ENCODE results near the gene FSTL5.
"Not testable (repeated sequence)": the region's sequence is repeated elsewhere in the genome, so short reads cannot be mapped to it uniquely, and the experiment has no call there.

DNA sequence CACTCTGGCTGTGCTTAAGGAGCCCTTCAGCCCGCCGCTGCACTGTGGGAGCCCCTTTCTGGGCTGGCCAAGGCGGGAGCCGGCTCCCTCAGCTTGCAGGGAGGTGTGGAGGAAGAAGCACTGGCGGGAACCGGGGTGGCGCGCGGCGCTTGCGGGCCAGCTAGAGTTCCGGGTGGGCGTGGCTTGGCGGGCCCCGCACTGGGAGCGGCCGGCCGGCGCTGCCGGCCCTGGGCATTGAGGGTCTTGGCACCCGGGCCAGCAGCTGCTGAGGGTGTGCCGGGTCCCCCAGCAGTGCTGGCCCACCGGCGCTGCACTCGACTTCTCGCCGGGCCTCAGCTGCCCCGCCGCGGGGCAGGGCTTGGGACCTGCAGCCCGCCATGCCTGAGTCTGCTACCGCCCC lies 39.7 kb upstream of the FSTL5 start:
- TF ChIP-seq, protein P1, sequence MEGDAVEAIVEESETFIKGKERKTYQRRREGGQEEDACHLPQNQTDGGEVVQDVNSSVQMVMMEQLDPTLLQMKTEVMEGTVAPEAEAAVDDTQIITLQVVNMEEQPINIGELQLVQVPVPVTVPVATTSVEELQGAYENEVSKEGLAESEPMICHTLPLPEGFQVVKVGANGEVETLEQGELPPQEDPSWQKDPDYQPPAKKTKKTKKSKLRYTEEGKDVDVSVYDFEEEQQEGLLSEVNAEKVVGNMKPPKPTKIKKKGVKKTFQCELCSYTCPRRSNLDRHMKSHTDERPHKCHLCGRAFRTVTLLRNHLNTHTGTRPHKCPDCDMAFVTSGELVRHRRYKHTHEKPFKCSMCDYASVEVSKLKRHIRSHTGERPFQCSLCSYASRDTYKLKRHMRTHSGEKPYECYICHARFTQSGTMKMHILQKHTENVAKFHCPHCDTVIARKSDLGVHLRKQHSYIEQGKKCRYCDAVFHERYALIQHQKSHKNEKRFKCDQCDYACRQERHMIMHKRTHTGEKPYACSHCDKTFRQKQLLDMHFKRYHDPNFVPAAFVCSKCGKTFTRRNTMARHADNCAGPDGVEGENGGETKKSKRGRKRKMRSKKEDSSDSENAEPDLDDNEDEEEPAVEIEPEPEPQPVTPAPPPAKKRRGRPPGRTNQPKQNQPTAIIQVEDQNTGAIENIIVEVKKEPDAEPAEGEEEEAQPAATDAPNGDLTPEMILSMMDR (IDR thresholded peaks at IDR 0.05), result not testable (repeated sequence)
- not testable (repeated sequence) for TF ChIP-seq POLR2A (IDR thresholded peaks at IDR 0.05)
